GM06990 (cell line): ENCODE results near the gene FAH.

Experiments
- DNase-seq: peaks from one replicate; pipeline ENCODE4 v3.0.0-alpha.2; 2011; ENCODE audit not compliant: insufficient read length; ENCODE audit errors: extremely low read depth
- H3K27me3 ChIP-seq: replicated peaks from 2 replicates; pipeline ENCODE4 v1.6.0; 2011; ENCODE audit warnings: low read length; ENCODE audit not compliant: control insufficient read depth, insufficient read depth
- H3K36me3 ChIP-seq: 2 replicates; pipeline ENCODE4 v1.5.1; 2011; ENCODE audit warnings: low read length; ENCODE audit not compliant: control insufficient read depth, insufficient read depth
- H3K4me3 ChIP-seq: replicated peaks from 2 replicates; pipeline ENCODE4 v1.5.1; 2011; ENCODE audit warnings: low read depth, mild to moderate bottlenecking, control low read depth, low read length
- TF ChIP-seq, protein P1 (sequence below): IDR thresholded peaks from 2 replicates; pipeline ENCODE4 v1.5.1; 2011; ENCODE audit warnings: low read length, control low read depth, mild to moderate bottlenecking, inconsistent platforms; ENCODE audit not compliant: insufficient read depth, poor library complexity, severe bottlenecking

The FAH gene

DNA sequence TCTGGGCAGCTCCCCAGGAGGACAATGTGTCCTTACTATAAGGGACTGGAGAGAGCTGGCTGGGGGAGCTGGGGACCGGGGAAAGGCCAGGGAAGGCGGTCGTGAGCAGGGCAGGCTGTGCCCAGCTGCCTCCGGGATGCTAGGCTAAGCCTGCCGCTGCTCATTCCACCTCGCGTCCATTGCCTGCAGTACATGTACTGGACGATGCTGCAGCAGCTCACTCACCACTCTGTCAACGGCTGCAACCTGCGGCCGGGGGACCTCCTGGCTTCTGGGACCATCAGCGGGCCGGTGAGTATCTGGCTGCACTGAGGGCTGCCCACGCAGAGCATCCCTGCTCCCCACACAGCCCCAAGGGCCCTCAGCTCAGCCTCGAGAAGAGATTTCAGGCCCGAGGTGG is 27.1 kb downstream of the FAH start:
- H3K36me3 ChIP-seq = peaks cover 10% of the 10 kb centered on the region
- no peak overlapping the region for H3K4me3 ChIP-seq
- H3K27me3 ChIP-seq = no peaks in the 10 kb centered on the region
- TF ChIP-seq, protein P1, sequence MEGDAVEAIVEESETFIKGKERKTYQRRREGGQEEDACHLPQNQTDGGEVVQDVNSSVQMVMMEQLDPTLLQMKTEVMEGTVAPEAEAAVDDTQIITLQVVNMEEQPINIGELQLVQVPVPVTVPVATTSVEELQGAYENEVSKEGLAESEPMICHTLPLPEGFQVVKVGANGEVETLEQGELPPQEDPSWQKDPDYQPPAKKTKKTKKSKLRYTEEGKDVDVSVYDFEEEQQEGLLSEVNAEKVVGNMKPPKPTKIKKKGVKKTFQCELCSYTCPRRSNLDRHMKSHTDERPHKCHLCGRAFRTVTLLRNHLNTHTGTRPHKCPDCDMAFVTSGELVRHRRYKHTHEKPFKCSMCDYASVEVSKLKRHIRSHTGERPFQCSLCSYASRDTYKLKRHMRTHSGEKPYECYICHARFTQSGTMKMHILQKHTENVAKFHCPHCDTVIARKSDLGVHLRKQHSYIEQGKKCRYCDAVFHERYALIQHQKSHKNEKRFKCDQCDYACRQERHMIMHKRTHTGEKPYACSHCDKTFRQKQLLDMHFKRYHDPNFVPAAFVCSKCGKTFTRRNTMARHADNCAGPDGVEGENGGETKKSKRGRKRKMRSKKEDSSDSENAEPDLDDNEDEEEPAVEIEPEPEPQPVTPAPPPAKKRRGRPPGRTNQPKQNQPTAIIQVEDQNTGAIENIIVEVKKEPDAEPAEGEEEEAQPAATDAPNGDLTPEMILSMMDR = no peak
- DNase-seq = no peak

DNA sequence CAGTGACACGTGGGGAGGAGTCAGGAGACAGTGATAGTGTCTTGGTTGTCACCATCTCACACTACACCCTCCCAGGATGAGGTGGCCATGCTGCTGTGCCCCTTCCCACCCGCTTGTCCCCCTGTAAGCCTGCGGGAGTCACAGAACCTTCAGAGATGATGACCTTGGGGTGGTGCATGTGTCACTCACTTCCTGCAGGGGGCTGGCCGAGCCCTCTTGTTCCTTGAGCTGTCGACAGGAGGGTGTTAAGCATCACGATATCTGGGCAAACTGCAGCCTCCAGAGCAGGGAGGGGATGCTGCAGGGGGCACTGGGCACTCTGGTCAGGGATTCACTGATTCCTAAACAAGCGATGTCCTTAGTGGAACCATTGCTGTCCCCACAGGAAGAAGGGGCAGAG is 27.7 kb downstream of the FAH start:
- peaks cover 10% of the 10 kb centered on the region for H3K36me3 ChIP-seq
- H3K4me3 ChIP-seq = no peak overlapping the region
- H3K27me3 ChIP-seq = no peaks in the 10 kb centered on the region
- no peak for DNase-seq
- TF ChIP-seq, protein P1 = no peak

DNA sequence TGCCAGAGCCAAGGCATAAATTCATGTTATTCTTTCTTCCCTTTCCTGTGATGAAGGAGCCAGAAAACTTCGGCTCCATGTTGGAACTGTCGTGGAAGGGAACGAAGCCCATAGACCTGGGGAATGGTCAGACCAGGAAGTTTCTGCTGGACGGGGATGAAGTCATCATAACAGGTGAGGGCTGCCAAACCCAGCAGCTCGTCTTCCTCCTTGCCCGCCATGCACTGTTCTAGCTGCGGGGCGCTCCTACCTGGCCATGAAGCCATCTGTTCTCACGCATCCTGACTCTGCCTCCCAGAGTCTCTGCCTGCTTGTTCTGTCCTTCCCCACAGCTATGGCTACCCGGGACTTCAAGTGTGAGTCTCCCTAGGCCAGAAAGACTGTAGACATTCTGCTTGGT is 28.2 kb downstream of the FAH start:
- TF ChIP-seq, protein P1 = no peak
- Histone ChIP-seq H3K36me3 (peaks cover 10% of the 10 kb centered on the region), H3K27me3 (no peaks in the 10 kb centered on the region), H3K4me3 (no peak overlapping the region)
- DNase-seq = no peak

DNA sequence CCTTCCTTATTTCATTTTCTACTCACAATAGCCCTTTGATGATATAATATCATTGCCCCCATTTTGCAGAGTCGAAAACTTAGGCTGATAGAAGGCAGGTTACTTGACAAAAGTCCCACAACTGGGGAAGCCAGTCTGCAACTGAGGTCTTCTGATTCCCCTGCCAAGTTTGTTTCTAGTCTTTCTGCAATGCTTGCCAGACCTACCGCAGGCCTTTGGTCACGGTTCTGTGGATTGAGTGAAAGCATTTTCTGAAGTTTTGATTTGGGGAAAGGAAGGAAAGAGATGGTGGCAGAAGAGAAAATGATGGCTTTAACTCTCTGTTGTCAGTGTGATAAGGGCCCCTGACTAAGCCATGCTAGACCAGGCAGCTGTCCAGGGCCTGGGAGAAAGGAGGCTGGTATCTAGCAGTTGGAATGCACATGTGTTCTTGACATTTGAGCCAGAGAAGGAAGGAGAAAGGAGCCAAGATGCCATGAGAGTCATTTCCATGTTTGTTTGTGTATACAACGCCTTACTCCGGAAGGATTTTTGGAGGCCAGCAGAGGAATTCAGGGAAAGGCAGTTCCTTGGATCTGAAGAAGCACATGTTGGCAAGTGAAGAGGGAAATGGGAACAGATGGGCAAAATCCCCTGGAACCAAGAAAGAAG is 29.9 kb downstream of the FAH start:
- no peak for DNase-seq
- TF ChIP-seq, protein P1 = no peak
- Histone ChIP-seq H3K36me3 (peaks cover 10% of the 10 kb centered on the region), H3K4me3 (no peak overlapping the region), H3K27me3 (no peaks in the 10 kb centered on the region)

DNA sequence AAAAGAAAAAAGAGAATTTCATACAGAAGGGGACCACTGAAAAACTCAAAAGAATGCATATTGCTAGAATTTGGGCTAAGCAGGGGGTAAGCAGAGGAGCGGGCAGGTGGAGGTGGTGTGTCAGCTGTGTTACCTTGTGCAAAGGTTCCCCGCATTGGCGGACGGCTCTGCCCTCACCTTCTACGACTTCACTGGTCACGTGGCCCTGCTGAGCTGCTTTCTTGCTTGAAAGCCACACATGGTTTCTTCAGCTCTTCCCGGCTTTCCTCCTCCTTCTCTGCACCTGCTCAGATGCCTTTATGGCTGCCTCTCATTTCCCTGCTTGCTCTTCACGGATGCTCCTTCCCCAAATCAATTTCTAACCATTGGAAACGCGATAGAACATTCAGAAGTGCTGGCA is 30.5 kb downstream of the FAH start:
- H3K4me3 ChIP-seq = no peak overlapping the region
- peaks cover 11% of the 10 kb centered on the region for H3K36me3 ChIP-seq
- DNase-seq = no peak
- H3K27me3 ChIP-seq = no peaks in the 10 kb centered on the region
- TF ChIP-seq, protein P1 = no peak

DNA sequence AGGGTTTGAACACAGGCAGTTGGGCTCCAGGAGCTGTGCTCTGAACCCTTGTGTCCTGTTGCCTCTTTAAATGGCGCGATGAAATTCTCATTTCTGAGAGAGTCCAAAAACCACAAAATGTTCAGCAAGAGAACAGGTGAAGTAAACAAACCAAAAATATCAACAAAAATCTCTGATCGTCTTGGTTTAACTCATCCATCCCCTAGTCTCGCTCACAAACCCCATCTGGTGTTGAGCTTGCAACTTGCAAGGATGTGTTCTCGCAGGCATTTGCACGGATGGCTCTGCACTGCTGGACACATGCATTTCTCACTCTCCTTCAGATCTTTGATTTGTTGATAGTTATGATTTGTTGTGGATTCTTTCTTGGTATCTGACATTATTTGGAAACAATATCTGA is 31.1 kb downstream of the FAH start:
- peaks cover 13% of the 10 kb centered on the region for H3K36me3 ChIP-seq
- TF ChIP-seq, protein P1 = peak; percentile 9
- DNase-seq = no peak
- no peak overlapping the region for H3K4me3 ChIP-seq
- no peaks in the 10 kb centered on the region for H3K27me3 ChIP-seq
